HL-60 (cell line): ENCODE data around the gene LIPK.

Source experiments
- CTCF ChIP-seq: IDR thresholded peaks from one replicate; pipeline ENCODE4 v1.5.1; 2011; ENCODE audit warnings: low read length, control low read depth, inconsistent platforms; ENCODE audit not compliant: insufficient read depth
- SPI1 ChIP-seq: IDR thresholded peaks from 2 replicates; pipeline ENCODE4 v1.6.1; 2012; ENCODE audit warnings: low read depth, mild to moderate bottlenecking, borderline replicate concordance

- no peak for TF ChIP-seq CTCF
- no peak for TF ChIP-seq SPI1
Measured at GRCh38 chr10:88781206-88781605, 75.2 kb downstream of the LIPK start.
